H9 (cell line): ENCODE data around the gene ZC3H18. TPM values are rescaled to one million over a fixed set of nuclear protein-coding genes. Genes with fewer than 3 reads are reported as not detected.
A peak's percentile ranks its signal among the peaks of the same experiment; 100 is the strongest.

ENCODE experiments used
- DNase-seq: peaks from one replicate; pipeline ENCODE4 v3.0.0-alpha.2; 2017
- H2AFZ ChIP-seq: one replicate; pipeline ENCODE4 v1.6.1; 2013; ENCODE audit warnings: mild to moderate bottlenecking, low read length, control low read depth, moderate library complexity
- H2AK5ac ChIP-seq: 2 replicates; pipeline ENCODE4 v1.6.1; 2013; ENCODE audit warnings: low read length, control low read depth, mixed read lengths; ENCODE audit not compliant: insufficient read length
- H2BK120ac ChIP-seq: one replicate; pipeline ENCODE4 v1.6.1; 2013; ENCODE audit warnings: low read depth, mild to moderate bottlenecking, low read length, control low read depth, inconsistent platforms; ENCODE audit not compliant: poor library complexity, severe bottlenecking
- H2BK12ac ChIP-seq: 2 replicates; pipeline ENCODE4 v1.6.1; 2013; ENCODE audit warnings: low read length, control low read depth, mixed read lengths, low read depth; ENCODE audit not compliant: insufficient read length
- H2BK15ac ChIP-seq: 2 replicates; pipeline ENCODE4 v1.6.1; 2013; ENCODE audit warnings: low read depth, low read length, control low read depth
- H2BK20ac ChIP-seq: one replicate; pipeline ENCODE4 v1.6.1; 2013; ENCODE audit warnings: low read depth, mild to moderate bottlenecking, low read length, control low read depth, inconsistent platforms; ENCODE audit not compliant: poor library complexity, severe bottlenecking
- H2BK5ac ChIP-seq: 2 replicates; pipeline ENCODE4 v1.6.1; 2013; ENCODE audit warnings: low read length, control low read depth, mixed read lengths; ENCODE audit not compliant: insufficient read length
- H3K14ac ChIP-seq: 2 replicates; pipeline ENCODE4 v1.6.1; 2013; ENCODE audit warnings: low read length, control low read depth; ENCODE audit not compliant: insufficient read depth
- H3K18ac ChIP-seq: 2 replicates; pipeline ENCODE4 v1.6.1; 2013; ENCODE audit warnings: low read depth, mild to moderate bottlenecking, mixed read lengths, low read length, control low read depth; ENCODE audit not compliant: insufficient read length
- H3K23ac ChIP-seq: 2 replicates; pipeline ENCODE4 v1.6.1; 2013; ENCODE audit warnings: low read length, control low read depth, mixed read lengths, low read depth; ENCODE audit not compliant: insufficient read length
- H3K23me2 ChIP-seq: 2 replicates; pipeline ENCODE4 v1.6.1; 2013; ENCODE audit warnings: low read depth, mild to moderate bottlenecking, mixed read lengths, low read length, control low read depth; ENCODE audit not compliant: insufficient read length, poor library complexity, severe bottlenecking
- H3K27ac ChIP-seq: 2 replicates; pipeline ENCODE4 v1.5.1; 2013; ENCODE audit warnings: low read length, control low read depth, mixed read lengths, low read depth; ENCODE audit not compliant: insufficient read length
- H3K27me3 ChIP-seq: 2 replicates; pipeline ENCODE4 v1.6.1; 2013; ENCODE audit warnings: low read length, control low read depth, inconsistent platforms; ENCODE audit not compliant: insufficient read depth
- H3K4ac ChIP-seq: 2 replicates; pipeline ENCODE4 v1.6.1; 2013; ENCODE audit warnings: low read depth, mild to moderate bottlenecking, control low read depth, inconsistent platforms, low read length, moderate library complexity
- H3K4me1 ChIP-seq: 2 replicates; pipeline ENCODE4 v1.6.1; 2013; ENCODE audit warnings: low read length, control low read depth, inconsistent platforms; ENCODE audit not compliant: insufficient read depth
- H3K4me2 ChIP-seq: 2 replicates; pipeline ENCODE4 v1.6.1; 2013; ENCODE audit warnings: low read length, control low read depth, mixed read lengths; ENCODE audit not compliant: insufficient read length, insufficient read depth
- H3K56ac ChIP-seq: 2 replicates; pipeline ENCODE4 v1.6.1; 2013; ENCODE audit warnings: low read depth, mild to moderate bottlenecking, mixed read lengths, low read length, control low read depth; ENCODE audit not compliant: insufficient read length
- H3K79me1 ChIP-seq: 2 replicates; pipeline ENCODE4 v1.6.1; 2013; ENCODE audit warnings: low read depth, mild to moderate bottlenecking, moderate library complexity, low read length, control low read depth, inconsistent platforms; ENCODE audit not compliant: insufficient read depth, poor library complexity, severe bottlenecking
- H3K79me2 ChIP-seq: 2 replicates; pipeline ENCODE4 v1.6.1; 2013; ENCODE audit warnings: low read length, control low read depth, inconsistent platforms; ENCODE audit not compliant: insufficient read depth
- H3K9ac ChIP-seq: 2 replicates; pipeline ENCODE4 v1.6.1; 2013; ENCODE audit warnings: low read length, control low read depth, mixed read lengths; ENCODE audit not compliant: insufficient read length; ENCODE audit errors: extremely low read depth
- H3K9me3 ChIP-seq: one replicate; pipeline ENCODE4 v1.6.1; 2013; ENCODE audit warnings: low read depth, low read length, inconsistent platforms; ENCODE audit not compliant: control insufficient read depth
- H3T11ph ChIP-seq: one replicate; pipeline ENCODE4 v1.6.1; 2013; ENCODE audit warnings: mild to moderate bottlenecking, low read length, control low read depth, inconsistent platforms
- H4K20me1 ChIP-seq: one replicate; pipeline ENCODE4 v1.6.1; 2013; ENCODE audit not compliant: control insufficient read depth, insufficient read length, insufficient read depth
- H4K5ac ChIP-seq: 2 replicates; pipeline ENCODE4 v1.6.1; 2013; ENCODE audit warnings: low read depth, mild to moderate bottlenecking, mixed read lengths, low read length, control low read depth; ENCODE audit not compliant: insufficient read length
- H4K8ac ChIP-seq: replicated peaks from 2 replicates; pipeline ENCODE4 v1.6.1; 2013; ENCODE audit warnings: low read length, control low read depth, mixed read lengths, low read depth; ENCODE audit not compliant: insufficient read length
- H4K91ac ChIP-seq: 2 replicates; pipeline ENCODE4 v1.6.1; 2013; ENCODE audit warnings: low read depth, mild to moderate bottlenecking, moderate library complexity, mixed read lengths, low read length, control low read depth; ENCODE audit not compliant: insufficient read length
- H3K27ac Mint-ChIP-seq, 3 experiments: 2 replicates in 2 of 3; 3 replicates in 1 of 3; pipeline ENCODE4 v1.8.0; 2020 to 2021; ENCODE audit warnings: mixed read lengths in 3 of 3, mild to moderate bottlenecking in 1 of 3, moderate library complexity in 1 of 3
- H3K27me3 Mint-ChIP-seq: 2 replicates; pipeline ENCODE4 v1.8.0; 2021; ENCODE audit warnings: low read depth, mild to moderate bottlenecking, moderate library complexity, mixed read lengths
- H3K36me3 Mint-ChIP-seq, 3 experiments: 2 replicates in 2 of 3; 3 replicates in 1 of 3; pipeline ENCODE4 v1.8.0; 2020 to 2021; ENCODE audit warnings: low read depth in 3 of 3, mixed read lengths in 3 of 3; ENCODE audit not compliant: insufficient read depth in 1 of 3
- H3K4me1 Mint-ChIP-seq, 2 experiments: 2 replicates each; pipeline ENCODE4 v1.8.0; 2020; ENCODE audit warnings: mixed read lengths in 2 of 2
- H3K4me3 Mint-ChIP-seq, 2 experiments: 2 replicates in 1 of 2; 3 replicates in 1 of 2; pipeline ENCODE4 v1.8.0; 2020 to 2021; ENCODE audit warnings: mild to moderate bottlenecking in 2 of 2, mixed read lengths in 2 of 2, moderate library complexity in 1 of 2
- H3K9me3 Mint-ChIP-seq, 2 experiments: 2 replicates in 1 of 2; 3 replicates in 1 of 2; pipeline ENCODE4 v1.8.0; 2020; ENCODE audit warnings: mild to moderate bottlenecking in 2 of 2, mixed read lengths in 2 of 2, moderate library complexity in 1 of 2
- CTCF ChIP-seq: fragments of 200-600 bp; sonication (generic); conservative IDR thresholded peaks from 3 replicates; pipeline ENCODE4 v1.8.0; 2021; ENCODE audit warnings: antibody characterized with exemption, mild to moderate bottlenecking
- WGBS: extraction: QIAGEN DNeasy Blood & Tissue Kit; methylation state at CpG from one replicate; pipeline ENCODE4 v1.1.7; 2013; ENCODE audit warnings: missing lambda C conversion rate, low lambda C conversion rate, mixed read lengths; ENCODE audit not compliant: insufficient read length; ENCODE audit errors: extremely low coverage; 5-methylcytosine and 5-hydroxymethylcytosine counted together
- total RNA-seq: library from RNA; stranded (reverse); gene quantifications from 2 replicates; pipeline ENCODE4 v1.2.1, GENCODE V29; 2021

Gene ZC3H18
- total RNA-seq, 1 experiment from 2014 or later: 69.7 TPM

DNA sequence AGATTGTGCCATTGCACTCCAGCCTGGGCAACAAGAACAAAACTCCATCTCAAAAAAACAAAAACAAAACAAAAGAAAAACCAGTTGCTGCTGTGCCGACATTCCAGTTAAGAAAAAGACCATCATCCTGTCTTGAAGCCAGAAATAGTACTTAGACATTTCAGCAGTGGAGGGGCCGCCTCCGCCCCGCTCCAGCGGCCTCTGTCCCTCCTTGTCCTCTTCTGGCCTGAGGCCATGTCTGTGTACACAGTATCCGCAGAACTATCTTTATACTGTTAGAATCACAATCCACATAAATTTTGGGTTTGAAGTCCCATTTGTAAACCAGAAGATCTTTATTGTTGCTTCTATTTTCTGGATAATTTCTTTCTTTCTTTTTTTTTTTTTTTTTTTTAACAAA is 24.9 kb downstream of the ZC3H18 start:
- Histone ChIP-seq H4K5ac (no peak overlapping the region), H4K8ac (no peak overlapping the region), H4K20me1 (no peaks in the 10 kb centered on the region), H3K18ac (no peak overlapping the region), H3K4ac (no peak overlapping the region), H3K4me2 (no peak overlapping the region), H3K27me3 (no peaks in the 10 kb centered on the region), H3K27ac (no peak overlapping the region), H3K79me1 (no peaks in the 10 kb centered on the region), H3K9ac (no peak overlapping the region), H3K56ac (no peak overlapping the region), H2BK12ac (no peak overlapping the region), H4K91ac (no peak overlapping the region), H2BK5ac (no peak overlapping the region), H3K23me2 (no peaks in the 10 kb centered on the region), H3K23ac (no peak overlapping the region), H3T11ph (no peak overlapping the region), H2BK120ac (no peak overlapping the region), H3K14ac (no peak overlapping the region), H3K79me2 (peaks cover 2% of the 10 kb centered on the region; the same call in 1 of the 2 replicates), H2BK20ac (no peak overlapping the region), H2AFZ (no peak overlapping the region), H3K4me1 (no peaks in the 10 kb centered on the region), H2BK15ac (no peak overlapping the region), H3K9me3 (no peaks in the 10 kb centered on the region), H2AK5ac (no peak overlapping the region)
- H3K36me3 Mint-ChIP-seq: peaks cover 19 to 51% (median 47%) of the 10 kb centered on the region in 3 experiments; a peak in 6 of 7 replicates
- H3K27me3 Mint-ChIP-seq: no peaks in the 10 kb centered on the region
- H3K4me1 Mint-ChIP-seq: peaks cover 0 to 5% of the 10 kb centered on the region in 2 experiments; a peak in 1 of 4 replicates
- DNase-seq: no peak
- no peaks in the 10 kb centered on the region for H3K9me3 Mint-ChIP-seq
- H3K4me3 Mint-ChIP-seq: no peak overlapping the region
- no peak for TF ChIP-seq CTCF
- no CpG with 5 or more reads among the region's 6 CpGs for WGBS
- peak overlapping the region in 1 of 3 experiments; percentile 40; a peak in 1 of 7 replicates for H3K27ac Mint-ChIP-seq
